Measurements from ENCODE around the gene TBC1D5. TPM values are rescaled to one million over a fixed set of nuclear protein-coding genes. Genes with fewer than 3 reads are reported as not detected.
A peak's percentile ranks its signal among the peaks of the same experiment; 100 is the strongest.

Gene TBC1D5
- total RNA-seq, 2 experiments from 2014 or later: 53.9 to 56.9 TPM

- DNase-seq: no peak
- no peaks in the 10 kb centered on the region for H3K9me3 Mint-ChIP-seq (ENCODE audit: low read depth)
- POLR2A ChIA-PET: interaction anchor here (1.0 kb wide), 1 partner anchor 26 kb away, joined by 3 read pairs; no protein-coding TSS in a partner anchor
- H3K4me1 Mint-ChIP-seq: peaks cover 29% of the 10 kb centered on the region
- H3K27ac Mint-ChIP-seq: no peak overlapping the region
- no peak overlapping the region for H3K4me3 Mint-ChIP-seq
- H3K27me3 Mint-ChIP-seq: no peaks in the 10 kb centered on the region
- ATAC-seq: no peak
- intact Hi-C loops (cut with DNase I, micrococcal nuclease): loop anchor here (10.0 kb wide), 5 partner anchors 897 to 1893 kb away; partner anchors contain the start of genes DPH3 (in 1 of the 2) and OXNAD1 (in 1 of the 2)
- H3K36me3 Mint-ChIP-seq (ENCODE audit: low read depth): no peaks in the 10 kb centered on the region
- CTCF ChIA-PET: interaction anchor here (1.0 kb wide), 1 partner anchor 94 kb away, joined by 3 read pairs; no protein-coding TSS in a partner anchor
These were observed 5.4 kb upstream of the TBC1D5 start for GRCh38 chr3:17747890-17748247.

DNA sequence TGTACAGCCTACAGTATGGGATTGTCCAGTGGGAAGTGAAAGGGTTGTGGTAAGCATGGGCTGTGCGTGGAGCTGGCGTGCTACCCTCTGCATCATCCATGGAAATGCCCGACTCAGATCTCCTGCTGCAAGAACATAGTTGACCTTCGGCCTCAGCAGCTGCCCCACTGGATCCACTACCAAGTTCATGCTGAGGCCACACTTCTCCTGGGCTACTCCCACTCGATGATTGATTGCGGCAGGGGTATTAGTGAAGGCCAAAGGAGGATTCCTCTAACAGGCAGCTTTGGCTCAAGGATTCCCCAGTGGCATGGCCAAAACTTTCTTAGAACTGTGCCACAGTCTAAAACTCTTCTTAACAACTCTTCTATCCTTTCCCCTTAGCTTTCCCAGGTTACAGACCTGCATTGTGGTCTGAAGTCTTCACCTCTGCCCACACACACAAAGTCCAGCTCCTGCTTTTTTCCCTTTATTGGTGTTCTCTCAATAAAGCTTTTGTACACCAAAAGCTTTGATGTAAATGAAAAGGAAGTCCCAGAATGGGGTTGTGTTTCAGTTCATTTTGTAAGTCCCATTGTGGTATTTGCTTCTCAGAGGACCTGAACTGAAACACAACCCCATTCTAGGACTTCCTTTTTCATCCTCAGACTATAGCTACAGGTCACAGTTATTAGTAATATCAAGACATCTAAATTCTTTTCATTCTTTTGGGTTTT, 4.9 kb upstream of the TBC1D5 start:
- H3K36me3 Mint-ChIP-seq (ENCODE audit: low read depth): no peaks in the 10 kb centered on the region
- DNase-seq (no peak), ATAC-seq (no peak)
- H3K9me3 Mint-ChIP-seq (ENCODE audit: low read depth): no peaks in the 10 kb centered on the region
- intact Hi-C loops (cut with DNase I, micrococcal nuclease): loop anchor here (10.0 kb wide), 5 partner anchors 897 to 1893 kb away; partner anchors contain the start of genes DPH3 (in 1 of the 2) and OXNAD1 (in 1 of the 2)
- no peak overlapping the region for H3K27ac Mint-ChIP-seq
- no peak overlapping the region for H3K4me3 Mint-ChIP-seq
- POLR2A ChIA-PET: interaction anchor here (1.0 kb wide), 1 partner anchor 27 kb away, joined by 3 read pairs; no protein-coding TSS in a partner anchor
- CTCF ChIA-PET: interaction anchor here (1.0 kb wide), 1 partner anchor 94 kb away, joined by 3 read pairs; no protein-coding TSS in a partner anchor
- H3K4me1 Mint-ChIP-seq: peaks cover 29% of the 10 kb centered on the region
- H3K27me3 Mint-ChIP-seq: no peaks in the 10 kb centered on the region

DNA sequence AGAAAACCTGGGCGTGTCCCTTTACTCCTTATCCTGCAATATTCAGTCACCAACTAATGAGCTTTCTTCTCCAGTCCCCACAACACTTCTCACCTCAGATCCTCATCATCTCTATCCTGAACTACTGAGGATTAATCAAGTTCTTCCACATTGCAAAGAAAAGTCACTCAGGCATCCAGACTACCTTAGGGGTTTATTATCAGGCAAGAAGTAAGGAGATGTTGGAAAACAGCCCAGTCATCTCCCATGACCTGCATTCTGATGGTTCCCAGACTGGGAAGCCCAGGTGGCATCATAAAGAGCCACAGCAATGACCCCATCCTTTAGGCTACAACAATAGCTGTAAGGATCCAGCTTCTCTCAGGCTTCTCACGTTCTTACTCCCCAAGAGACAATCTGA, 3.5 kb upstream of the TBC1D5 start:
- Mint-ChIP-seq H3K36me3 (ENCODE audit: low read depth) (peaks cover 3% of the 10 kb centered on the region), H3K4me1 (peaks cover 32% of the 10 kb centered on the region), H3K27me3 (no peaks in the 10 kb centered on the region), H3K9me3 (ENCODE audit: low read depth) (no peaks in the 10 kb centered on the region), H3K4me3 (no peak overlapping the region), H3K27ac (no peak overlapping the region)
- DNase-seq: no peak
- POLR2A ChIA-PET: no interaction called here
- no peak for ATAC-seq
- intact Hi-C loops (cut with DNase I, micrococcal nuclease): loop anchor here (10.0 kb wide), 5 partner anchors 899 to 1891 kb away; partner anchors contain the start of genes DPH3 (in 1 of the 2) and OXNAD1 (in 1 of the 2)
- CTCF ChIA-PET: no interaction called here

- no peak overlapping the region for H3K27ac Mint-ChIP-seq
- intact Hi-C loops (cut with DNase I, micrococcal nuclease): loop anchor here (10.0 kb wide), 5 partner anchors 900 to 1890 kb away; partner anchors contain the start of genes DPH3 (in 1 of the 2) and OXNAD1 (in 1 of the 2)
- CTCF ChIA-PET: interaction anchor here (1.4 kb wide), 1 partner anchor 11 kb away, joined by 4 read pairs; no protein-coding TSS in a partner anchor
- POLR2A ChIA-PET: no interaction called here
- ATAC-seq (no peak), DNase-seq (no peak)
- peaks cover 37% of the 10 kb centered on the region for H3K4me1 Mint-ChIP-seq
- H3K9me3 Mint-ChIP-seq (ENCODE audit: low read depth): no peaks in the 10 kb centered on the region
- peaks cover 6% of the 10 kb centered on the region for H3K36me3 Mint-ChIP-seq (ENCODE audit: low read depth)
- no peak overlapping the region for H3K4me3 Mint-ChIP-seq
- H3K27me3 Mint-ChIP-seq: no peaks in the 10 kb centered on the region
These were observed 2.9 kb upstream of the TBC1D5 start for GRCh38 chr3:17745301-17745700.

- Mint-ChIP-seq H3K4me1 (peaks cover 36% of the 10 kb centered on the region), H3K36me3 (ENCODE audit: low read depth) (peaks cover 6% of the 10 kb centered on the region), H3K4me3 (no peak overlapping the region), H3K27me3 (no peaks in the 10 kb centered on the region), H3K27ac (no peak overlapping the region), H3K9me3 (ENCODE audit: low read depth) (no peaks in the 10 kb centered on the region)
- ATAC-seq (no peak), DNase-seq (no peak)
- intact Hi-C loops (cut with DNase I, micrococcal nuclease): loop anchor here (5.0 to 10.0 kb wide), 6 partner anchors 813 to 1890 kb away; partner anchors contain the start of genes DPH3 (in 1 of the 2) and OXNAD1 (in 1 of the 2)
- CTCF ChIA-PET: interaction anchor here (1.4 kb wide), 1 partner anchor 10 kb away, joined by 4 read pairs; no protein-coding TSS in a partner anchor
- POLR2A ChIA-PET: no interaction called here
These were observed 2.3 kb upstream of the TBC1D5 start for GRCh38 chr3:17744693-17745092.

- no peaks in the 10 kb centered on the region for H3K27me3 Mint-ChIP-seq
- intact Hi-C loops (cut with DNase I, micrococcal nuclease): loop anchor here (2.0 to 10.0 kb wide), 7 partner anchors 103 to 1889 kb away; partner anchors contain the start of genes DPH3 (in 1 of the 2) and OXNAD1 (in 1 of the 2)
- ATAC-seq (no peak), DNase-seq (no peak)
- ChIA-PET CTCF (interaction anchor here (1.4 kb wide), 1 partner anchor 31 kb away, joined by 5 read pairs; no protein-coding TSS in a partner anchor), POLR2A (interaction anchor here (0.6 kb wide), 1 partner anchor 27 kb away, joined by 5 read pairs; no protein-coding TSS in a partner anchor)
- H3K9me3 Mint-ChIP-seq (ENCODE audit: low read depth): no peaks in the 10 kb centered on the region
- peaks cover 36% of the 10 kb centered on the region for H3K4me1 Mint-ChIP-seq
- peak overlapping the region; percentile 90 for H3K27ac Mint-ChIP-seq
- peaks cover 10% of the 10 kb centered on the region for H3K36me3 Mint-ChIP-seq (ENCODE audit: low read depth)
- H3K4me3 Mint-ChIP-seq: peak overlapping the region; percentile 93
These were observed 1.2 kb upstream of the TBC1D5 start for GRCh38 chr3:17743658-17743995.

DNA sequence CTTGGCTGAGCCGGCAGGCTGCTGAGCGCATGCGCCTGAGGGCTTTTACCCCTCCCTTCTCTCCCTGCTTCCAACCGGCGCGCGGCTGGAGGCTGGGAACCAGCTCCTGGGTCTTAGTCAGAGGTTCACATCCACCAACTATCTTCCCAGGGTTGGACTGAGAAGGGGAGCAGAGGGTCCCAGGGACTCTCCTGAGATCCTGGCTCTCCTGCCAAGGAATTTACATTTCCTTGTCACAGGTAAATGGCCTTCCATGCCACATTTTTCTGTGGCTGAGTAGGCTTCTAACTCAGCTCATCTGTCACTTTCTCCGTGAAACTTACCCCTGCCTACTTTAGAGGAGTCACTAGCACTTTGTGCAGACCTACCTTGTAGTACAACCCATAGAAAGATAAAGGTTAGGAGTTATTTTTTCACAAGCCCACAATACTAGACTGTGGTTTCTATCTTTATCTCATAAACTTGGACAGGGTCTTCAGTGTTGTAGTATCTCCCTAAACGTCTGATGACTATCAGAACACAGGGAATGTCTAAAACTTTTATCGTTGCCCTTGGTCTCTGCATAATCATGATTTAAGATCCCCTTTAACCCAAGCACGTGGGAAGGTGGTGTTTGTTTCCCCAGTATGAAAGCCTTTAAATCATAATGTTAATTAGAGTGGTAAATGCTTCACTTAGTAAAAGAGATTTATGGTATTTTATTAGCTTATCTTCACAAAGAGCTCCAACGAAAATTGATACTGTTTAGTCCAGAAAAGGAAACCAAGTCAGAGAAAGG, 638 bp upstream of the TBC1D5 start:
- DNase-seq (no peak), ATAC-seq (peak; percentile 12)
- peak overlapping the region; percentile 90 for H3K27ac Mint-ChIP-seq
- ChIA-PET CTCF (interaction anchor here (1.1 to 1.4 kb wide), 2 partner anchors 31 to 591 kb away, joined by 3 to 5 read pairs; no protein-coding TSS in a partner anchor), POLR2A (interaction anchor here (0.6 to 1.1 kb wide), 4 partner anchors 27 to 329 kb away, joined by 3 to 10 read pairs (median 4); no protein-coding TSS in a partner anchor)
- no peaks in the 10 kb centered on the region for H3K9me3 Mint-ChIP-seq (ENCODE audit: low read depth)
- peaks cover 38% of the 10 kb centered on the region for H3K4me1 Mint-ChIP-seq
- peaks cover 10% of the 10 kb centered on the region for H3K36me3 Mint-ChIP-seq (ENCODE audit: low read depth)
- intact Hi-C loops (cut with DNase I, micrococcal nuclease): loop anchor here (1.0 to 10.0 kb wide), 9 partner anchors 31 to 1888 kb away; partner anchors contain the start of genes DPH3 (in 1 of the 2) and OXNAD1 (in 1 of the 2)
- H3K27me3 Mint-ChIP-seq: no peaks in the 10 kb centered on the region
- peak overlapping the region; percentile 93 for H3K4me3 Mint-ChIP-seq

DNA sequence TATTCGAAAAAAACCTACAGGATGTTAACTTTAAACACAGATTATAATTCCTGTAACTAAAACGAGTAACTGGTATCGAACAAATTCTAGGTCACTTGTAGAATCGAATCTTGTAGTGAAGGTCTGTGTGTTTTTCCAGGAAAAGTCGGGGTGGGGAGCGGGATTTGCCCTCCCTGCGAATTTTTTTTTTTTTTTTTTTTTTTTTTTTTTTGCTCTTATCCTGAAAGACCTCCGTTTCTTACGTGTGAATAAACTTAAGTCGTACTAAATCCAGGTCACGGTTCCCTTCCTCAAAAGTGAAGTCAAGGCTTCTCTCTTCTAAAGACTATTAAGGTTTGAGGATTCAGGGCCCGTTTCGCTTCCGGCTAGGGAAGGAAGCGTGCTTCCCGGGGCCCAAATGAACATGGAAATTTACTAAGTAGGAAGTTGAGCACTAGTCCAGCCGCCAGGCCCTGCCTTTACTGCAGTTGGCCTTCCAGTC, 770 bp downstream of the TBC1D5 start:
- peaks cover 10% of the 10 kb centered on the region for H3K36me3 Mint-ChIP-seq (ENCODE audit: low read depth)
- intact Hi-C loops (cut with DNase I, micrococcal nuclease): loop anchor here (1.0 to 10.0 kb wide), 9 partner anchors 33 to 1887 kb away; partner anchors contain the start of genes DPH3 (in 1 of the 2) and OXNAD1 (in 1 of the 2)
- peak overlapping the region; percentile 91 for H3K27ac Mint-ChIP-seq
- H3K9me3 Mint-ChIP-seq (ENCODE audit: low read depth): no peaks in the 10 kb centered on the region
- no peaks in the 10 kb centered on the region for H3K27me3 Mint-ChIP-seq
- ATAC-seq: no peak
- peaks cover 42% of the 10 kb centered on the region for H3K4me1 Mint-ChIP-seq
- POLR2A ChIA-PET: no interaction called here
- peak overlapping the region; percentile 93 for H3K4me3 Mint-ChIP-seq
- CTCF ChIA-PET: no interaction called here
- DNase-seq: no peak

GRCh38 chr3:17740721-17741141, 1.7 kb downstream of the TBC1D5 start:
- intact Hi-C loops (cut with DNase I, micrococcal nuclease): loop anchor here (5.0 to 10.0 kb wide), 6 partner anchors 817 to 1886 kb away; partner anchors contain the start of genes DPH3 (in 1 of the 2) and OXNAD1 (in 1 of the 2)
- Mint-ChIP-seq H3K36me3 (ENCODE audit: low read depth) (peaks cover 10% of the 10 kb centered on the region), H3K27ac (peak overlapping the region; percentile 91), H3K9me3 (ENCODE audit: low read depth) (no peaks in the 10 kb centered on the region), H3K4me3 (peak overlapping the region; percentile 93), H3K4me1 (peaks cover 42% of the 10 kb centered on the region), H3K27me3 (no peaks in the 10 kb centered on the region)
- ChIA-PET POLR2A (no interaction called here), CTCF (interaction anchor here (0.6 kb wide), 1 partner anchor 214 kb away, joined by 3 read pairs; no protein-coding TSS in a partner anchor)
- DNase-seq: peak; percentile 12
- no peak for ATAC-seq

- Mint-ChIP-seq H3K27ac (no peak overlapping the region), H3K4me1 (peaks cover 40% of the 10 kb centered on the region)
- CTCF ChIA-PET: interaction anchor here (0.7 kb wide), 1 partner anchor 12 kb away, joined by 3 read pairs; no protein-coding TSS in a partner anchor
These were observed 3.5 kb downstream of the TBC1D5 start for GRCh38 chr3:17738921-17739320.

More at GRCh38 chr3:17738921-17739320, 3.5 kb downstream of the TBC1D5 start:
- ATAC-seq (no peak), DNase-seq (no peak)
- no peak overlapping the region for H3K4me3 Mint-ChIP-seq
- POLR2A ChIA-PET: no interaction called here
- H3K27me3 Mint-ChIP-seq: no peaks in the 10 kb centered on the region
- H3K36me3 Mint-ChIP-seq (ENCODE audit: low read depth): peaks cover 17% of the 10 kb centered on the region
- H3K9me3 Mint-ChIP-seq (ENCODE audit: low read depth): no peaks in the 10 kb centered on the region
- intact Hi-C loops (cut with DNase I, micrococcal nuclease): no loop called here
